K562 (cell line): Measurements from ENCODE around the gene GMNN.

Source experiments
- HOXB6 ChIP-seq: fragments of 250-450 bp; sonication (Bioruptor Pico); IDR thresholded peaks from 2 replicates; pipeline ENCODE4 v1.5.1; 2022; ENCODE audit warnings: mild to moderate bottlenecking, borderline replicate concordance
- MYC ChIP-seq, 2 experiments: fragments of 250-450 bp in 1 of 2; sonication (Bioruptor Pico) in 1 of 2; IDR thresholded peaks; 2 replicates each; pipeline versions ENCODE4 v1.5.1 to v1.6.1; 2012 to 2021; ENCODE audit warnings: low read depth in 2 of 2, borderline replicate concordance in 1 of 2, improper control_type of control experiment in 1 of 2, low read length in 1 of 2, mild to moderate bottlenecking in 1 of 2, moderate library complexity in 1 of 2
- POLR2AphosphoS5 ChIP-seq: IDR thresholded peaks from 2 replicates; pipeline ENCODE4 v1.6.1; 2011; ENCODE audit warnings: mild to moderate bottlenecking, low read depth, low read length, moderate library complexity; ENCODE audit not compliant: control insufficient read depth, insufficient read depth
- PTRF ChIP-seq: fragments of 450-650 bp; IDR thresholded peaks from 2 replicates; pipeline ENCODE4 v1.6.1; 2016; ENCODE audit warnings: mild to moderate bottlenecking, missing genetic modification characterization, missing compliant biosample characterization
- RAD51 ChIP-seq: fragments of 450-650 bp; IDR thresholded peaks from 2 replicates; pipeline ENCODE4 v1.7.1; 2016; ENCODE audit warnings: low read depth, mild to moderate bottlenecking, borderline replicate concordance
- RBBP5 ChIP-seq: fragments of 200-600 bp; sonication (generic); IDR thresholded peaks from 2 replicates; pipeline ENCODE4 v1.6.1; 2012; ENCODE audit warnings: borderline replicate concordance, mild to moderate bottlenecking, low read length, control low read depth, inconsistent platforms; ENCODE audit not compliant: insufficient read depth, poor library complexity, severe bottlenecking
- TAF1 ChIP-seq: IDR thresholded peaks from 2 replicates; pipeline ENCODE4 v1.6.1; 2011; ENCODE audit warnings: mild to moderate bottlenecking, low read length, moderate library complexity; ENCODE audit not compliant: insufficient read depth, control insufficient read depth, severe bottlenecking; ENCODE audit errors: extremely low read depth
- ZNF133 ChIP-seq: fragments of 250-450 bp; sonication (Bioruptor Pico); IDR thresholded peaks from 2 replicates; pipeline ENCODE4 v1.4.0; 2020; ENCODE audit warnings: mild to moderate bottlenecking
- ZNF143 ChIP-seq: sonication (generic); formaldehyde crosslinking; IDR thresholded peaks from 2 replicates; pipeline ENCODE4 v1.9.0; 2022; ENCODE audit warnings: mild to moderate bottlenecking, missing genetic modification reagents
- ZNF174 ChIP-seq: fragments of 250-450 bp; sonication (Bioruptor Pico); IDR thresholded peaks from 2 replicates; pipeline ENCODE4 v1.4.0; 2020; ENCODE audit warnings: mild to moderate bottlenecking
- ZNF830 ChIP-seq: fragments of 250-450 bp; sonication (Bioruptor Pico); IDR thresholded peaks from 2 replicates; pipeline ENCODE4 v1.5.0; 2021; ENCODE audit warnings: mild to moderate bottlenecking
- TF ChIP-seq, protein P1 (sequence below): sonication (generic); formaldehyde crosslinking; IDR thresholded peaks from 2 replicates; pipeline ENCODE4 v1.9.0; 2022; ENCODE audit warnings: mild to moderate bottlenecking, missing genetic modification reagents
- TF ChIP-seq, protein P2 (sequence below), 3 experiments: IDR thresholded peaks in 2 of 3; conservative IDR thresholded peaks in 1 of 3; 2 replicates each; pipeline ENCODE4 v1.5.1; 2011 to 2012; ENCODE audit warnings: low read length in 3 of 3, mild to moderate bottlenecking in 3 of 3, control low read depth in 2 of 3, improper control_type of control experiment in 1 of 3, inconsistent platforms in 1 of 3, low read depth in 1 of 3, mixed read lengths in 1 of 3, moderate library complexity in 1 of 3; ENCODE audit not compliant: insufficient read depth in 2 of 3
- TF ChIP-seq, protein P3 (sequence below): sonication (generic); formaldehyde crosslinking; IDR thresholded peaks from 2 replicates; pipeline ENCODE4 v1.9.0; 2022; ENCODE audit warnings: mild to moderate bottlenecking, missing genetic modification reagents

DNA sequence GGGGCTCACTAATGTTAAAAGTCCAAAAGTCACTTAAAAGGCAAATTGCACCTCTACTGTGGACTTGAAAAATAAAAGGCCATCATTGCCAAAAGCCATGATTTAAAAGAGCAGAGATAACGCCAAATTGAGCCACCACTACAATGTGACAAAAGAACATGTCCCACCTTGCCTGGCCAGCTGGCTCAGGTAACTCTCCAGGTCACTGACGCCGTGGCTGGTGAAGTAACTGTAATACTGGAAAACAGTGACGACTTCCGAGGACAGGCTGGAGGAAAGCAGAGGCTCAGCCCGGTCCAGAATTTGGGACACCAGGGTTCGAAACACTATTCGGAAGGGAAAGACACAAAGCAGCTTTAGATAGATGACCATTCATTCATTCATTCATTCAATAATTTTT is 53.2 kb downstream of the GMNN start:
- TF ChIP-seq ZNF830 (CRISPR knock-in tag): no peak
- TF ChIP-seq RBBP5: no peak
- TF ChIP-seq TAF1: no peak
- TF ChIP-seq, protein P1, sequence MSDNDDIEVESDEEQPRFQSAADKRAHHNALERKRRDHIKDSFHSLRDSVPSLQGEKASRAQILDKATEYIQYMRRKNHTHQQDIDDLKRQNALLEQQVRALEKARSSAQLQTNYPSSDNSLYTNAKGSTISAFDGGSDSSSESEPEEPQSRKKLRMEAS (CRISPR knock-in tag): no peak
- TF ChIP-seq, protein P2, sequence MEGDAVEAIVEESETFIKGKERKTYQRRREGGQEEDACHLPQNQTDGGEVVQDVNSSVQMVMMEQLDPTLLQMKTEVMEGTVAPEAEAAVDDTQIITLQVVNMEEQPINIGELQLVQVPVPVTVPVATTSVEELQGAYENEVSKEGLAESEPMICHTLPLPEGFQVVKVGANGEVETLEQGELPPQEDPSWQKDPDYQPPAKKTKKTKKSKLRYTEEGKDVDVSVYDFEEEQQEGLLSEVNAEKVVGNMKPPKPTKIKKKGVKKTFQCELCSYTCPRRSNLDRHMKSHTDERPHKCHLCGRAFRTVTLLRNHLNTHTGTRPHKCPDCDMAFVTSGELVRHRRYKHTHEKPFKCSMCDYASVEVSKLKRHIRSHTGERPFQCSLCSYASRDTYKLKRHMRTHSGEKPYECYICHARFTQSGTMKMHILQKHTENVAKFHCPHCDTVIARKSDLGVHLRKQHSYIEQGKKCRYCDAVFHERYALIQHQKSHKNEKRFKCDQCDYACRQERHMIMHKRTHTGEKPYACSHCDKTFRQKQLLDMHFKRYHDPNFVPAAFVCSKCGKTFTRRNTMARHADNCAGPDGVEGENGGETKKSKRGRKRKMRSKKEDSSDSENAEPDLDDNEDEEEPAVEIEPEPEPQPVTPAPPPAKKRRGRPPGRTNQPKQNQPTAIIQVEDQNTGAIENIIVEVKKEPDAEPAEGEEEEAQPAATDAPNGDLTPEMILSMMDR (IDR thresholded peaks at IDR 0.05 in 2 of 3, conservative IDR thresholded peaks at IDR 0.05 in 1 of 3; ENCODE audit: insufficient read depth in 2 of 3, low read depth in 1 of 3, low read length in 3 of 3): no peak
- no peak for TF ChIP-seq RAD51
- TF ChIP-seq ZNF133 (CRISPR knock-in tag): no peak
- no peak for TF ChIP-seq MYC (IDR thresholded peaks at IDR 0.05; ENCODE audit: low read depth, low read length)
- no peak for TF ChIP-seq MYC (CRISPR knock-in tag; IDR thresholded peaks at IDR 0.05; ENCODE audit: borderline replicate concordance, low read depth)
- TF ChIP-seq HOXB6 (CRISPR knock-in tag): no peak
- no peak for TF ChIP-seq ZNF143 (CRISPR knock-in tag)
- TF ChIP-seq PTRF: no peak
- TF ChIP-seq, protein P3, sequence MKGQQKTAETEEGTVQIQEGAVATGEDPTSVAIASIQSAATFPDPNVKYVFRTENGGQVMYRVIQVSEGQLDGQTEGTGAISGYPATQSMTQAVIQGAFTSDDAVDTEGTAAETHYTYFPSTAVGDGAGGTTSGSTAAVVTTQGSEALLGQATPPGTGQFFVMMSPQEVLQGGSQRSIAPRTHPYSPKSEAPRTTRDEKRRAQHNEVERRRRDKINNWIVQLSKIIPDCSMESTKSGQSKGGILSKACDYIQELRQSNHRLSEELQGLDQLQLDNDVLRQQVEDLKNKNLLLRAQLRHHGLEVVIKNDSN (CRISPR knock-in tag): no peak
- TF ChIP-seq ZNF174 (CRISPR knock-in tag): no peak
- no peak for TF ChIP-seq POLR2AphosphoS5
